ENCODE data around the gene LCOR. TPM values are rescaled to one million over a fixed set of nuclear protein-coding genes. Genes with fewer than 3 reads are reported as not detected.

LCOR gene
- total RNA-seq, 1 experiment from 2014 or later, result 23.9 TPM

- no peaks in the 10 kb centered on the region for H3K27me3 Mint-ChIP-seq (ENCODE audit: low read depth)
- H3K36me3 Mint-ChIP-seq, result peaks cover 13% of the 10 kb centered on the region
- POLR2A ChIA-PET, result no interaction called here
- TF ChIP-seq AFF4 (CRISPR knock-in tag; IDR thresholded peaks at IDR 0.05; ENCODE audit: borderline replicate concordance), result no peak
- TF ChIP-seq NFATC4 (CRISPR knock-in tag; IDR thresholded peaks at IDR 0.05), result no peak
- no peak for TF ChIP-seq JUN (CRISPR knock-in tag; IDR thresholded peaks at IDR 0.05)
- no peak for TF ChIP-seq ATF1 (CRISPR knock-in tag; IDR thresholded peaks at IDR 0.05)
- TF ChIP-seq SOX15 (CRISPR knock-in tag; IDR thresholded peaks at IDR 0.05), result no peak
- TF ChIP-seq TEAD4 (CRISPR knock-in tag; IDR thresholded peaks at IDR 0.05), result no peak
- no peak for TF ChIP-seq FOXK1 (CRISPR knock-in tag; IDR thresholded peaks at IDR 0.05)
- TF ChIP-seq ESRRA (CRISPR knock-in tag; IDR thresholded peaks at IDR 0.05; ENCODE audit: borderline replicate concordance), result no peak
- no peak for TF ChIP-seq FOXP1 (CRISPR knock-in tag; IDR thresholded peaks at IDR 0.05; ENCODE audit: borderline replicate concordance)
- TF ChIP-seq E2F1 (CRISPR knock-in tag; IDR thresholded peaks at IDR 0.05), result no peak
- no peak for TF ChIP-seq ZBTB21 (CRISPR knock-in tag; IDR thresholded peaks at IDR 0.05; ENCODE audit: borderline replicate concordance)
- peaks cover 10% of the 10 kb centered on the region for H3K4me1 Mint-ChIP-seq
- no peak for DNase-seq (ENCODE audit: low spot score)
- ATAC-seq, result no peak
- no peak overlapping the region for H3K4me3 Mint-ChIP-seq
- H3K9me3 Mint-ChIP-seq, result peaks cover 4% of the 10 kb centered on the region
- CTCF ChIA-PET, result interaction anchor here (1.1 kb wide), 1 partner anchor 423 kb away, joined by 3 read pairs; no protein-coding TSS in a partner anchor
- no peak overlapping the region for H3K27ac Mint-ChIP-seq
Measured at GRCh38 chr10:96913906-96914305, 81.8 kb downstream of the LCOR start.

GRCh38 chr10:96917628-96918027 is 85.5 kb downstream of the LCOR start:
- H3K4me1 Mint-ChIP-seq, result peaks cover 6% of the 10 kb centered on the region; the same call in 1 of the 2 replicates
- ATAC-seq (no peak), DNase-seq (ENCODE audit: low spot score) (no peak)
- H3K36me3 Mint-ChIP-seq, result peaks cover 13% of the 10 kb centered on the region
- CTCF ChIA-PET, result no interaction called here
- no peak overlapping the region; the same call in 1 of the 2 replicates for H3K27ac Mint-ChIP-seq
- H3K27me3 Mint-ChIP-seq (ENCODE audit: low read depth), result no peaks in the 10 kb centered on the region
- POLR2A ChIA-PET, result no interaction called here
- no peak overlapping the region for H3K4me3 Mint-ChIP-seq
- H3K9me3 Mint-ChIP-seq, result peaks cover 4% of the 10 kb centered on the region
- TF ChIP-seq JUN (CRISPR knock-in tag; IDR thresholded peaks at IDR 0.05) (no peak), USF1 (CRISPR knock-in tag; IDR thresholded peaks at IDR 0.05) (no peak), IRF2 (CRISPR knock-in tag; IDR thresholded peaks at IDR 0.05; ENCODE audit: borderline replicate concordance, low read depth) (no peak), SP1 (CRISPR knock-in tag; conservative IDR thresholded peaks at IDR 0.05) (no peak), SMAD4 (CRISPR knock-in tag; IDR thresholded peaks at IDR 0.05) (no peak), E2F1 (CRISPR knock-in tag; IDR thresholded peaks at IDR 0.05) (no peak), PRRX2 (CRISPR knock-in tag; IDR thresholded peaks at IDR 0.05) (no peak), FOXP1 (CRISPR knock-in tag; IDR thresholded peaks at IDR 0.05; ENCODE audit: borderline replicate concordance) (no peak), ZMAT4 (CRISPR knock-in tag; IDR thresholded peaks at IDR 0.05) (no peak), ATF3 (CRISPR knock-in tag; conservative IDR thresholded peaks at IDR 0.05) (no peak), CREM (CRISPR knock-in tag; IDR thresholded peaks at IDR 0.05) (no peak), MAX (CRISPR knock-in tag; IDR thresholded peaks at IDR 0.05) (no peak), CDX4 (CRISPR knock-in tag; IDR thresholded peaks at IDR 0.05; ENCODE audit: borderline replicate concordance) (no peak), PREB (CRISPR knock-in tag; IDR thresholded peaks at IDR 0.05; ENCODE audit: borderline replicate concordance) (no peak), STAT6 (CRISPR knock-in tag; conservative IDR thresholded peaks at IDR 0.05; ENCODE audit: low read depth) (no peak)
